Measurements from ENCODE around the gene SFRP4. TPM values are rescaled to one million over a fixed set of nuclear protein-coding genes. Genes with fewer than 3 reads are reported as not detected.
A peak's percentile ranks its signal among the peaks of the same experiment; 100 is the strongest.

Gene SFRP4
- total RNA-seq, 1 donor from 2014 or later: 0.39 TPM

GRCh38 chr7:37945336-37945735 lies 28.7 kb upstream of the SFRP4 start:
- H3K36me3 ChIP-seq (ENCODE audit: insufficient read depth, low read length): no peaks in the 10 kb centered on the region
- no peak overlapping the region for H3K4me3 ChIP-seq (ENCODE audit: insufficient read depth, low read depth, low read length)
- no peaks in the 10 kb centered on the region for H4K20me1 ChIP-seq (ENCODE audit: insufficient read depth, low read length)
- Mint-ChIP-seq H3K9me3 (ENCODE audit: unreplicated experiment) (no peaks in the 10 kb centered on the region), H3K4me3 (ENCODE audit: unreplicated experiment) (no peak overlapping the region), H3K36me3 (ENCODE audit: low read depth, unreplicated experiment) (no peaks in the 10 kb centered on the region), H3K27ac (ENCODE audit: unreplicated experiment) (no peak overlapping the region), H3K4me1 (ENCODE audit: low read depth, unreplicated experiment) (peaks cover 11% of the 10 kb centered on the region), H3K27me3 (ENCODE audit: low read depth, unreplicated experiment) (no peaks in the 10 kb centered on the region)
- TF ChIP-seq EZH2 (IDR thresholded peaks at IDR 0.05; ENCODE audit: insufficient read depth, low read length): no peak
- no peaks in the 10 kb centered on the region for H3K9me3 ChIP-seq (ENCODE audit: insufficient read depth, low read depth, low read length)
- no peak for FAIRE-seq
- peak overlapping the region; percentile 11 for H3K27ac ChIP-seq (ENCODE audit: low read depth, low read length)
- H2AFZ ChIP-seq (ENCODE audit: low read depth, low read length): no peak overlapping the region
- DNase-seq (ENCODE audit: low read depth): peak; percentile 83
- H3K79me2 ChIP-seq (ENCODE audit: insufficient read depth, low read length): peaks cover 12% of the 10 kb centered on the region
- no peak overlapping the region for H3K9ac ChIP-seq (ENCODE audit: low read length)
- H3K4me2 ChIP-seq (ENCODE audit: low read length): no peak overlapping the region
- no peaks in the 10 kb centered on the region for H3K27me3 ChIP-seq (ENCODE audit: insufficient read depth, low read length)
- H3K4me1 ChIP-seq (ENCODE audit: insufficient read depth, low read length): no peaks in the 10 kb centered on the region

- H3K4me3 Mint-ChIP-seq (ENCODE audit: unreplicated experiment): no peak overlapping the region
- Histone ChIP-seq H3K36me3 (ENCODE audit: insufficient read depth, low read length) (no peaks in the 10 kb centered on the region), H3K4me3 (ENCODE audit: insufficient read depth, low read depth, low read length) (no peak overlapping the region), H2AFZ (ENCODE audit: low read depth, low read length) (no peak overlapping the region), H3K4me1 (ENCODE audit: insufficient read depth, low read length) (no peaks in the 10 kb centered on the region), H3K9ac (ENCODE audit: low read length) (no peak overlapping the region), H3K9me3 (ENCODE audit: insufficient read depth, low read depth, low read length) (no peaks in the 10 kb centered on the region), H3K79me2 (ENCODE audit: insufficient read depth, low read length) (peaks cover 12% of the 10 kb centered on the region), H4K20me1 (ENCODE audit: insufficient read depth, low read length) (no peaks in the 10 kb centered on the region), H3K4me2 (ENCODE audit: low read length) (no peak overlapping the region), H3K27me3 (ENCODE audit: insufficient read depth, low read length) (no peaks in the 10 kb centered on the region), H3K27ac (ENCODE audit: low read depth, low read length) (peak overlapping the region; percentile 11)
- no peaks in the 10 kb centered on the region for H3K27me3 Mint-ChIP-seq (ENCODE audit: low read depth, unreplicated experiment)
- no peak for TF ChIP-seq CTCF (IDR thresholded peaks at IDR 0.05; ENCODE audit: insufficient read depth, low read depth, low read length)
- no peak for TF ChIP-seq EZH2 (IDR thresholded peaks at IDR 0.05; ENCODE audit: insufficient read depth, low read length)
- FAIRE-seq (no peak), DNase-seq (ENCODE audit: low read depth) (no peak)
- no peak overlapping the region for H3K27ac Mint-ChIP-seq (ENCODE audit: unreplicated experiment)
- H3K9me3 Mint-ChIP-seq (ENCODE audit: unreplicated experiment): no peaks in the 10 kb centered on the region
- no peaks in the 10 kb centered on the region for H3K36me3 Mint-ChIP-seq (ENCODE audit: low read depth, unreplicated experiment)
- peaks cover 11% of the 10 kb centered on the region for H3K4me1 Mint-ChIP-seq (ENCODE audit: low read depth, unreplicated experiment)
These were observed 28.1 kb upstream of the SFRP4 start for GRCh38 chr7:37944737-37945054.

- H3K36me3 Mint-ChIP-seq (ENCODE audit: low read depth, unreplicated experiment): no peaks in the 10 kb centered on the region
- no peak overlapping the region for H3K4me3 ChIP-seq (ENCODE audit: insufficient read depth, low read depth, low read length)
- H4K20me1 ChIP-seq (ENCODE audit: insufficient read depth, low read length): no peaks in the 10 kb centered on the region
- H3K27ac ChIP-seq (ENCODE audit: low read depth, low read length): no peak overlapping the region
- H3K27me3 ChIP-seq (ENCODE audit: insufficient read depth, low read length): no peaks in the 10 kb centered on the region
- peak; percentile 21 for DNase-seq (ENCODE audit: low read depth)
- no peaks in the 10 kb centered on the region for H3K9me3 Mint-ChIP-seq (ENCODE audit: unreplicated experiment)
- no peaks in the 10 kb centered on the region for H3K9me3 ChIP-seq (ENCODE audit: insufficient read depth, low read depth, low read length)
- no peak overlapping the region for H2AFZ ChIP-seq (ENCODE audit: low read depth, low read length)
- TF ChIP-seq EZH2 (IDR thresholded peaks at IDR 0.05; ENCODE audit: insufficient read depth, low read length) (no peak), CTCF (IDR thresholded peaks at IDR 0.05; ENCODE audit: insufficient read depth, low read depth, low read length) (no peak)
- no peak overlapping the region for H3K27ac Mint-ChIP-seq (ENCODE audit: unreplicated experiment)
- H3K36me3 ChIP-seq (ENCODE audit: insufficient read depth, low read length): no peaks in the 10 kb centered on the region
- no peak overlapping the region for H3K9ac ChIP-seq (ENCODE audit: low read length)
- no peaks in the 10 kb centered on the region for H3K27me3 Mint-ChIP-seq (ENCODE audit: low read depth, unreplicated experiment)
- no peak overlapping the region for H3K4me2 ChIP-seq (ENCODE audit: low read length)
- H3K4me3 Mint-ChIP-seq (ENCODE audit: unreplicated experiment): no peak overlapping the region
- FAIRE-seq: no peak
- H3K4me1 ChIP-seq (ENCODE audit: insufficient read depth, low read length): no peaks in the 10 kb centered on the region
- H3K79me2 ChIP-seq (ENCODE audit: insufficient read depth, low read length): peaks cover 12% of the 10 kb centered on the region
- peaks cover 11% of the 10 kb centered on the region for H3K4me1 Mint-ChIP-seq (ENCODE audit: low read depth, unreplicated experiment)
These were observed 27.5 kb upstream of the SFRP4 start for GRCh38 chr7:37943905-37944736.
